GM18861 (cell line): ENCODE results near the gene SPHK2.
"Not testable (repeated sequence)": the region's sequence is repeated elsewhere in the genome, so short reads cannot be mapped to it uniquely, and the experiment has no call there.

ENCODE experiments used
- ATAC-seq: cut with Tn5 transposase; IDR thresholded peaks from one replicate; pipeline ENCODE4 v1.9.1; 2021; ENCODE audit not compliant: unreplicated experiment

SPHK2 gene

GRCh38 chr19:48676887-48677286 lies 57.6 kb downstream of the SPHK2 start:
- no peak for ATAC-seq

- no peak for ATAC-seq
Observed at GRCh38 chr19:48678201-48678600, 58.9 kb downstream of the SPHK2 start.

- not testable (repeated sequence) for ATAC-seq
Observed at GRCh38 chr19:48680006-48680405, 60.7 kb downstream of the SPHK2 start.
